ENCODE results near the gene ADAP1.

The ADAP1 gene

DNA sequence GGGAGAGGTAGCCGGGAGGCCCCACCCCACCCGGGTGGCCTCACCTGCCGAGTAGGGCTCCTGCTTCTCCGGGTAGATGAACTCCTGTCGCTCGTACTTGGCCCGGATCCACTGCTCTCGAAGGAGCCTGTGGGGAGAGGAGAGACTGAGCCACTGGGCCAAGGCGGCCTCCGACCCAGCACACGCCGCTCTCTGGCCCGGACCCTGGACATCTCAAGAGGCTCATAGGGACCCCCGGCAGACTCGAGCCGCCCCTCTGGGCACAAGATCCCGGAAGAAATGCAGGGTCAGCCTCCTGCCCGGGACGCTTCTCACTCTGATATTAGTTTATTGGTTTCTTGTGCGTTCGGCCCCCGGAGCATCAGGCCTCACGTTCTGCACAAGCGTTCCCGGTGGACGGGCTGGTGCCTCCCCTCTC is 34.5 kb downstream of the ADAP1 start:
- no peak for DNase-seq

DNA sequence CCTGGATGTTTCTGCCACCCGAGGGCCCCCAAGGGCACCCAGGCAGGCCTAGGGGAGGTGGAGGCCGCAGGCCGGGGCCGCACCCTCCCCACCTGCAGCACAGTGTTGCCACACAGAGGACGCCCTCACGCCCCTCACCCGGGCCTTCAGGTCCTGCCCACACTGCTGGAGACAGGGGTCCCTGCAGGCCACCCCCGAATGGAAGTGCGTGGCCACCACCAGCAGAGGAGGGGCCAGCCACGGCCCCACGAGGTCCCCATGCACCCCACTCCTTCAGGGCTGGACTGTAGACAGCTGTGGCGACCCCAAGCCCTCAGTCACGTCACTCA is 35.4 kb downstream of the ADAP1 start:
- DNase-seq, result no peak

DNA sequence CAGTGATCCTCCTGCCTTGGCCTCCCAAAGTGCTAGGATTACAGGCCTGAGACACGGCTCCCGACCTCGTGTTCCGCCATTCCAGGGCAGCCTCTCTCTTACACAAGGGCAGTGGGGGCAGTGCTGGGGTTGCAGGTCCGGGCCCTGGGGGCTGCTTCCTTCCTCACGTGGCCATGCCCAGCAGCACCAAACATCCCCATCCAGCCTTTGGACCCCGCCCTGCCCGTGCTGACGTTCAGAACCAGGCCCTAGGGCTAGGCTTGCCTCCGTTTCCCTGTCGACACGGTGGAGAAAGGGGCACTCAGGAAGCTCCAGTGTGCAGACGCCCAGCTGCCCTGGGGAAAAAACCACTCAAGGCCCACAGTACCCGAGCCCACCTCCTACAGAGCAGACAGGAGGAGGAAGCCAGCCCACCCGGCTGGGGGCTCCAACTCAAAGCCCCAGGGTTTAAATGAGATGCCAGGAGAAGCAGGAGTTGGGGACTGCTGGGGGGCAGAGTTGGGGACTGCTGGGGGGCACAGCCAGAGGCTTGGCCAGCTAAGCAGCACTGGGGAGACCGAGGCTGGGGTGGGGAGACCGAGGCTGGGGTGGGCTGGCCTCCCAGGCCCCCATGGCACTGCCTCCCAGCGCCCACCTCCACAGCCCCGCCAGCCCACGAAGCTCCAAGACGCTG is 35.9 kb downstream of the ADAP1 start:
- DNase-seq, result no peak

DNA sequence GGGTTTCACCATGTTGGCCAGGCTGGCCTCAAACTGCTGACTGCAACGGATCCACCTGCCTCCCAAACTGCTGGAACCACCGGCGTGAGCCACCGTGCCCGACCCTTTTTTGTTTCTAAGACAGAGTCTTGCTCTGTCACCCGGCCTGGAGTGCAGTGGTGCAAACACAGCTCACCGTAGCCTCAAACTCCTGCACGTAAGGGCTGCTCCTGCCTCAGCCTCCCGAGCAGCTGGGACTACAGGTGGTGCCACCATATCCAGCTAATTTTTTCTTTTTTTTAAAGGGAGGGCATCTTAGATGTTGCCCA is 36.4 kb downstream of the ADAP1 start:
- DNase-seq, result no peak

DNA sequence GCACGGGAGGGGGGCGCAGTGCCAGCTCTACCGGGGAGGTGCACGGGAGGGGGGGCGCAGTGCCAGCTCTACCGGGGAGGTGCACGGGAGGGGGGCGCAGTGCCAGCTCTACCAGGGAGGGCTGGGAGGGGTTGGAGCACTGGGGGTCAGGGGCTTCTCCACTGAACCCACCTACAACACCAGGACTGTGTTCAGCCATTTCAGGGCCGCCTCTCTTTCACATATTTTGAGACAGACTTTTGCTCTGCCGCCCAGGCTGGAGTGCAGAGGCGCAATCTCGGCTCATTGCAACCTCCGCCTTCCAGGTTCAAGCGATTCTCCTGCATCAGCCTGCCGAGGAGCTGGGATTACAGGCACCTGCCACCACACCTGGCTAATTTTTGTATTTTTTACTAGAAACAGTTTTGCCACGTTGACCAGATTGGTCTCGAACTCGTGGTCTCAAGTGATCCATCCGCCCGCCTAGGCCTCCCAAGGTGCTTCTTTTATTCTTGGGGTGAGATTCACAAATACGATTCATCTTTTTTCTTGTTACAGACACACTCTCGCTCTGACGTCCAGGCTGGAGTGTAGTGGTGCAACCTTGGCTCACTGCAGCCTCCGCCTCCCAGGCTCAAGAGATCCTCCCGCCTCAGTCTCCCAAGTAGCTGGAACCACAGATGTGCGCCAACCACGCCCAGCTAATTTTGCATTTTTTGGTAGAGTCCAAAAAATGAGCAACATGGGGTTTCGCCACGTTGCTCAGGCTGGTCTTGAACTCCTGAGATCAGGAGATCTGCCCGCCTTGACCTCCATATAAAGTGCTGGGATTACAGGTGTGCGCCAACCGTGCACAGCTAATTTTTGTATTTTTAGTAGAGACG is 37.0 kb downstream of the ADAP1 start:
- DNase-seq, result no peak

DNA sequence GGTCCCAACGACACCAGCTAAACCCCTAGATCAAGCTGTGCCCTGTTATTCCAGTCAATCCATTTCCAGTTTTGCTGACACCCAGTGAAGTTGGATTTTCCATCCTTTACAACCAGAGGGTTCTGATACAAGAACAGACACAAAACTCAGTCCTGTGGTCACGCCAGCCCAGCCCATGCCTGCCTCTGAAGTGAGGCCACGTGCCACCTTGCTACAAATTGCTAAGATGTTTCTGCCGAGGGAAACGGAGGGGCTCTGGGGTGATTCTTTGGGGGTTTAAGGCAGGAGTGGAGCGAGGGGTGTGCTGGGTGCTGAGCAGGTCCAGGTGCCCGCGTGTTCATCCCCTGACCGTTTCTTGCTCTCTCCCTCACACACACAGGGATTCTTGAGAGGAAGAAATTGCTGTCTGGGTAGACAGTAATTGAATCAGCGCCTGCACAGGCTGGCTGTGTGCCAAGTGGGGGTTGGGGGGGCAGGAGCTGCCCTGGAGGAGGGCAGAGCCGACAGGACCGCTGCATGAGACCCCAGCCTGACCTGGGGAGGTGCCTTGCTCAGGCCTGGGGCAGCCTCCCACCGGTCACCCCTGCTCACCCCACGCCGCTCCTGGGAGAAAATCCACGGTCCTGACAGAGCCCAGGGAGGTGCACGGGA is 38.1 kb downstream of the ADAP1 start:
- DNase-seq, result peak; percentile 27

DNA sequence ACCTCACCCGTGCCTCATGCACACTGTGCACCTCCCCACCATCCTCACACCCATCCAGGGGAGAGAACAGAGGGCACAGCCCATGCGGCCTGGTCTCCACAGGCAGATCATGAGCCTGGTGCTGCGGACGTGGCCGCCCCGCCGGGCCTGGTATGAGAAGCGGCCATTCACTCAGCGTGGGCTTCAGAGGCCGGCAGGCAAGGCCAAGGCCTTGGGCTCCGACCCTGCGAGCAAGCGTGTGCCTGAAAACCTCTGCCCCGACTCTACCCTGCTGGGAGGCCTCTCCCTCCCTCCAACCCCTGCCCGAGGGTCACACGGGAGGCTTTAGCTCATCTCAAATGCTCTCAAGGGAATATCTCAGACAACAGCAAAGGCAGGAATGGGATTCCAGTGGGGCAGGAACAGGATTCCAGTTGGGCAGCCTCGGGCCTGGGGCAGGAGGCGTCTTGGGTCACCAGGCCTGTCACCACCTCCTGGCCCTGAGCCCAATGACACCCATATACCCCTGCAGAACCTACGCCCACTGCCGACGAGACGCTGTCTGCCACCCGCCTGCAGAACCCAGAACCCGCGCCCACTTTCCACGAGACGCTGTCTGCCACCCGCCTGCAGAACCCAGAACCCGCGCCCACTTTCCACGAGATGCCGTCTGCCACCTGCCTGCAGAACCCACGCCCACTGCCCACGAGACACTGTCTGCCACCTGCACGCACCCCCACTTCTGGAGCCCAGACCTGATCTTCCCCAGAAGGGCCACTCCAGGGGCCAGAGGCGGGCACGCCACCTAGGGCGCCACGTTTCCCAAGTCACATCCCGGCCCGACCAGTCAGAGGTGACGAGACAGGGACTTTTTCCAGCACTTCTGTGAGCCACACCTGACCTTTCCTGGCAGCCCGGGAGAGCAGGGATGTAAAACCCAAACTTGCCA is 38.9 kb downstream of the ADAP1 start:
- DNase-seq, result no peak

DNA sequence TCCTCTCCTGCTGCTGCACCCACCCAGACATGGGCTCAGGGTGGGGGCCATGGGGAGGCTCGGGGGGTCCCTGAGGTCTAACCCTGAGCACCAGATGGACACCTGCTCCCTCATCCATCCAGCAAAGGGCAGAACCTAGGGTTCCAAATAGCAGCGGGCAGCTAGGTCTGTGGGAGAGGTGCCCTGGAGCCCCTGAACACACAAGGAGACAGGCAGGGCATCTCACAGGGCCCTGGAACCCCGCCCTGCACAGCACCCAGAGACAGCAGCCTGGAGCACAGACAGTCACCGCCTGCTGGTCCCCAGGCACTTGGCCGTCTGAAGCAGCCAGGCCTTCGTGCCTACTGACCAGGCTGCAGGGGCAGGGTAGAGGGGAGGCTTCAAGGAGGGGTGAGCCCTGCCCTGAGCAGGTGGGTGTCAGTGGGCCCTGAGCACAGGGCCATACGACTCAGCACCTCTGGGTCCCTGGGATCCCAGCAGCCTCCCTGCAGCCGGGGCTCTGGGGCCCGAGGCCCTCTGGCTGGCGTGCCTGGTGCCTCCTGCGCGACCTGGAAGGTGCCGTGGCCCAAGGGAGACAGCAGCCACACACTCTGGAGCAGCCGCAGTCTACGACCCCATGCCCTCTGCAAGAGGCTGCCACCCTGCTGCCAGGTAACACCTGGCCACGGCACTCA is 39.8 kb downstream of the ADAP1 start:
- no peak for DNase-seq

DNA sequence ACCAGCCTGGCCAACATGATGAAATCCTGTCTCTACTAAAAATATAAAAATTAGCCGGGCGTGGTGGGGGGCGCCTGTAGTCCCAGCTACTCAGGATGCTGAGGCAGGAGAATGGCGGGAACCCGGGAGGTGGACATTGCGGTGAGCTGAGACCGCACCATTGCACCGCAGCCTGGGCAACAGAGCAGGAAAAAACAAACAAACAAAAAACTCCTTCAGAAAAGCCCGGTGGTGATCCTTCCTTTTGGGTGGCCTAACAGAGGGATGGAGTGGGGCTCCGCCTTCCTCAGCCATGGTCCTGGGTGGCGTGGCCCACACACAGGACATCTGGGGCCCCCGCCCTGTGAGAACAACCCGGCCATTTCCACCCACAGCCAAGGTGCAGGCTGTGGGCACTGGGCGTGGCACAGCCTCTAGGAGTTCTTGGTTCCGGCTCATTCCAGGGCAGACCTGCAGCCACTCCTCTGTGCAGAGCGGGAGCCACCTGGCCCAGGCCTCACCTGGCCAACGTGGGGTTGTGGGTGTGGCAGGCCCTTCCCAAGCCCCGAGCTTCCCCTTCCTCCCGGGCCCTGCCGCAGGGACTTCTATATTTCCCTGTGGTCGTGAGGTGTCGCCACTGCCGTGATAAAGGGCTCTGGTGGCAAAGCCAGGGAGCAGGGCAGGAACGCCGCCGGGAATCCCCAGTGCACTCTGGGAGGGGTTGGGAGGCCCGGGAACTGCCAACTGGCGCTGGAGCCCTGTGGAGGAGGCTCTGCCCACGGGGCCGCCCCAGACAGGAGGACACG is 40.6 kb downstream of the ADAP1 start:
- DNase-seq, result no peak

DNA sequence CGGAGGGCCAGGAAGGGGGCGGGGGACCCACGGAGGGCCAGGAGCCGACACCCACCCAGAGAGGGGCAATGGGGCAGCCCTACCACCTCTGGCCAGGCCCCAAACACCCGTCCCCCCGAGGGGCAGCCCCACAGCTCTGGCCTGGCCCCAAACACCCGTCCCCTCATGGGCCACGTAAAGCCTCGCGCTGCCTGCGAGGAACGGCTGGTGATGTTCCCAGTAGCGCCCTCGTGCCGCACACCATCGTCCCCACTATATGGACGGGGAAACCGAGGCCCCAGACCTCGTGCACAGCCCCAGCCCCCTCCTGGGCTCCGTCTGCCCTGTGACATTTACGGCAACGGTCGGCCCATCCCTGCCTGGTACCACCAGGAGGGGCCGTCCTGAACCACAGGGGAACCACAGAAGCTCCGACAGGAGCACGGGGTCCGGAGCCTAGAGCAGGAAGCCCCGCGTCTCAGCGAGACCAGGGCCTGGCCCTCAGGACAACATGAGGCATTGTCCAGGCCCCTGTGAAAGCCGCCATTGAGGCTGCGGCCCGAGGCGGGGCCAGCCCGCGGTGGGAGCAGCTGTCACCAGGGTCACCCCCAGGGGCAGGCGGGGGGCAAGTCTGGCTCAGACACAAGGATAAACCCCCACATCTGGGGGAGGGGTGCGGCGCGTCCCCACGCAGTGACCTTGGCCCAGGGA is 42.5 kb downstream of the ADAP1 start:
- no peak for DNase-seq

DNA sequence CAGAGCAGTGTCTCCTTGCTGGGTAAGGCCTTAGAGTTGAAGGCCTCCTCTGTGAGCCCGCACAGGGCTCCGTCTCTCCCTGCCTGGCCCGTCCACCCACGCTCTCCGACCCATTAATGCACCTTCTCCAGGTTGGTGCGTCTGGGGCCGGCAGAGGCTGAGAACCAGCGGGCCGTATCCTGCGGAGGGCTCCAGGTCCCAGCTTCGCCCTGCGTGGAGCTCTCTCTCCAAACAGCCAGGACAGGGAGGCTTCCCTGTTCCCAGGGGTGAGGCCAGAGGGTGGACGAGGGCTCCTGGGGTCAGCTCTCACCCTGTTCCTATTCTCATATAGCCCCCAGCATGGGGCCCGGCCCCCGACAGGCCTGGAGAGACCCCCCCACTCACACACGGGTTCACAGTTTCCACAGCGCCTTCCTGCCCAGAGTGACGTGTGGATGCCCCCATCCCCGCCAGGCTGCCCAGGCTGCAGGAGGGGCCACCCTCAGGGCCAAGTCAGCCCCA is 43.5 kb downstream of the ADAP1 start:
- DNase-seq, result no peak

DNA sequence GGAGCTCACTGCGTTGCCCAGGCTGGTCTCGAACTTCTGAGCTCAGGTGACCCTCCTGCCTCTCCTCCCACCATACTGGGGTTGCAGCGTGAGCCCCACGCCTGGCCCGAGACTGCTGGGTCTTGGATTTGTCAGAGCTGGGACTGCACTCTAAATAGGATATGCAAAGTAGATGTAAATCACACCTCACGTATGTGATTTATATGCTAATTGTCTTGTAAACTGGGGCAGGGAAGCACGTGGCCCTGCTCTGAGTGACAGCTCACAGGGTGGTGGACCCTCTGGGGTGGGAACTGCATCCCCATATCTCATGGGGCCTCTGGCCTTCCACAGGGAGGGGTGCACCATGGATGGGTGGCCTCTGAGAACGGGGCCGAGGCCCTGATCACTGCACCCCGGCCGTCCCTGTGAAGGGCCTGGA is 44.0 kb downstream of the ADAP1 start:
- DNase-seq, result no peak

DNA sequence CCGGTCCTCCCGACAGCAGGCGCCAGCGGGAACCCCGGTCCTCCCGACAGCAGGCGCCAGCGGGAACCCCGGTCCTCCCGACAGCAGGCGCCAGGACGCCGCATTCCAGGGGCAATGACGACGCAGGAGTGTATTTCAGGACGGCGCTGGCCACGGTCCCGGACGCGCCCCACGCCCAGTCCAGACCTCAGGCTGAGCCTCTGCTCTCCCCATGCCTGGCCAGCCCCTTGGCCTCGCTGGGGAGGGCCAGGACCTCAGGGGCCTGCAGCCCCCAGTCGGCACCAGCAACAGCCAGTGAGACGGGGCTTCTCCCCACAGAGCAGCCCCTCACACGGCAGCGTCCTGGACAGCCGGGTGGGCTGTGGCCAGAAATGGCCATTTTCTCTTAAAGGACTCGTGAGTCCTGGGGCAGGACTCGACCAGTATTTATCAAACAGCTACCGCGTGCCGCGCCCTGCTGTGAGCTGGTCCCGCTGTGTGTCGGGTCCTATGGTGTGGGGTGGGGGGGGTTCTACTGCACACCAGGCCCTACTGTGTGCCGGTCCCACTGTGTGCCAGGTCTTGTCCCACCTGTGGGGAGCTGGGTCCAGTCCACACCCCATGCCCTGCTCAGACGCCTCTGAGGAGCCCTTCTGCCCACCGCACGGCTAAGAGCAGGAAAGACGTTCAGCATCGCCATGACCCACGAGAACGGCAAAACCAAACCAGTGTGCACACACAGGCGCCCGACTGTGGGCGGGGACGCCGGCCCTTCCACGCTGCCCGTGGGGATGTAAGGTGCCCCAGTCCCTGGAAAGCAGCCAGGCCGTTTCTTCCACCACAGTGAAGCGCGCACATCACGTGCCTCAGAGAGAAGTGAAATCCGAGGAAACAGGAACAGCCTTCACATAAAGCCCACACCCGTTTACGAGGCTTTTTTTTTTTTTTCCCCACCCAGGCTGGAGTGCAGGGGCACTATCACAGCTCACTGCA is 44.8 kb downstream of the ADAP1 start:
- no peak for DNase-seq

DNA sequence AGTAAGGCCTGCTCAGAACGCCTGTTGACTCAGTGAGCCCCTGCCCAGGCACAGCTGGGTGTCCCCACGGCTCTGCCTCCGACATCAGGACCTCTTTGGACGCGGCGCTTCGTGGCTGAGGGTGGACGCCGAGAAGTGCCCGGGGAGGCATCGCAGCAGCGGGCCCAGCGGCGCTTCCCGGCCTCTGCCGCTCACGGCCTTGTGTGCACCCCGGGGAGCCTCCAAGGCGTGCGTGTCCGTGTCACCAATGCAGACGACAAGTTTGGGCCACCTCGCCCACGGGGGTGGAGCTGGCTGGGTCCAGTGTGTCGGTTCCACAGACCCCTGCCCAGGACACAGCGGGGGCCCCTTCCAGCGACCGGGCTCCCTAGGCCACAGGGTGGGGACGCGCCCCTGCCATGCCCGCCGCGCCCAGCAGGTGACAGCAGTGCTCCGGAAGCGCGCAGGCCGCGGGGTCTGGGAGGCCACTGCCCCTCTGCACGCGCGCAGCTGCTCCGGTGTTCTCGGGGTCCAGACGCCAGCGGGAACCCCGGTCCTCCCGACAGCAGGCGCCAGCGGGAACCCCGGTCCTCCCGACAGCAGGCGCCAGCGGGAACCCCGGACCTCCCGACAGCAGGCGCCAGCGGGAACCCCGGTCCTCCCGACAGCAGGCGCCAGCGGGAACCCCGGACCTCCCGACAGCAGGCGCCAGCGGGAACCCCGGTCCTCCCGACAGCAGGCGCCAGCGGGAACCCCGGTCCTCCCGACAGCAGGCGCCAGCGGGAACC is 45.7 kb downstream of the ADAP1 start:
- peak; percentile 20 for DNase-seq

DNA sequence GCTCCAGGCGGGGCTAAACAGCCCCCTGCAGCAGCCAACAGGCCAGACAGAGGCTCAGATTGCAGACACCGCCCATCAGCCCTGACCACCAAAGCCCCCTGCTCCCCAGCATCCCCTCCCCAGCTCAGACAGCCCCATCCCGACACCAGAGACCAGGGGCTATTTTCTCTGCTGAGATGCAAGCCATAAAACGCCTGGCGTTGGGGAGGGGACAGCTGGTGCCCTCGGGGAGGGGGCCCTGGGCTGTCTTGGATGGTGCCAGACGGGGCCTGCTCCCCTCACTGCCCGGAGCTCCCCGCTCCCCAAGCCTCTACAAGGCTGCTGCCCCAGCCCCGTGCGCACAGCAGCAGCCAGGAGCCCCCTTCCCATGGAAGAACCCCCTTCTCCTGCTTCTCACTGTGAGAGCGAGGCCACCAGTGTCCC is 46.3 kb downstream of the ADAP1 start:
- no peak for DNase-seq

DNA sequence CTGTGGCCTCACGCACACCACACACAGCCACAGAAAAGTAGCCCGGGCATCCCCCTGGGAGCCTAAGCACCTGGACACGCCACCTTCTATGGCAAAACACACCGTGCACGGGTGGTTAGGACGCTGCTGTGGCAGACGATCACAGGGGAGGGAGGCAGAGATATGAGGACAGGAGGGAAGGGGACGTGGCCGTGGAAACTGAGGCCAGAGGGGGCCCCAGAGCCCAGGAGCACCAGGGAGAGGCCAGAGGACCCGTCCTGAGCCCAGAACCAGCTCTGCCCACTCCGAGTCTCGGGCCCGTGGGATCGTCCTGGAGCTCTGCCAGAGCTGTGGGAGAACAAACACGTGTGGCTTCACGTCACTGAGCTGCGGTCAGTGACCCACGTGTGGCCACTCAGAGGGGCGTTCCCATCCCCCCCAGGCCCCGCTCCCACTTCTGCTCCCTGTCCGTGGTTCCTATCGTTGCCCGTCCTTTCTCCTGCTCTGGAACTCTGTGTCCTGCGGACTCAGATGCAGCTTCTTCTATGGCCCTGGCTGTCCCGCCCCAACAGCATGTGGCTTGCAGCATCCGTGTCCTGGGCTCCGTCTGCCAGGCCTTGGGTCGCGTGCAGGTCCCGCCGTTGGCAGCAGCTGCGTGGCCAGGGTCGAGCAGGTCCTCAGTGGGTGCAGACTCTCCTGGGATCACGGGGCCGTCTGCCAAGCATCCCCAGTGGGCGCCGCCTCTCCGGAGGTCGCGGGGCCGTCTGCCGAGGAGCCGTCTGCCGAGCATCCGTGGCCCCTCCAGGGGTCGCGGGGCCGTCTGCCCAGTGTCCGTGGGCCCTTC is 47.1 kb downstream of the ADAP1 start:
- no peak for DNase-seq

DNA sequence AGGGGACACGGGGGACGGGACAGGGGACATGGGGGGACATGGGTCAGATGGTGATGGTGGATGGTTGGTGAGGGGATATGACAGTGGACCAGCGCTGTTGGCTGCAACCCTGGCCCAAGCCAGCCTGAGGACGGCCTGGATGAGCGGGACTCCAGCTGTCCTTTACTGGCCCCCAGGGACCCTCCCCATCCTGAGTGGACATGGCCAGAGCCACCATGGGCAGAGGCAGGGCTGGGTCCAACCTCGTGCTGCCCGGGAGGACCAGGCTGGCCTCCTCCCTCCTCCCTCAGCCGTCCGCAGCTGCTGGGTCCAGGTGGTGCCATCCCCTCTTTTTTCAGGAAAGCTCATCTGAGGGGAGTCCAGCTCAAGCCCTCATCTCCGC is 47.7 kb downstream of the ADAP1 start:
- no peak for DNase-seq

DNA sequence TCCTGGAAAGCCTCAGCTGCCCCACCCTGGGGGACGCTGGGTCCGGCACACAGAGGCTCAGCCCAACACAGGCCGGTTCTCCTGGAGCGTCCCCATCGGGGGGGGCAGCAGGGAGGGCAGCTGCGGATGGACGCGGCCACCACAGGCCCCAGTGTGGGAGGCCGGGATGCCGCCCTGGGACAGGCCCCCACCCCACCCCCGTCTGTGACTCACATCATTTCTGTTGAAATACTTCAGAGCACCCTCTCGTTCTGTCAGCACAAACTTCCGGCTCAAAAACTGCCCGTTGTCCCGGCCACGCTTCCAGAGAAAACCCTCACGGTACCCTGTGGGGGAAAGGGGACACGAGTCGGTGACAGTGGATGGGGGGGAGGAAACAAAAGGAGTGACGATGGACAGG is 49.6 kb downstream of the ADAP1 start:
- DNase-seq, result no peak
